SK-N-MC (cell line): ENCODE data around the gene ASTL.
A peak's percentile ranks its signal among the peaks of the same experiment; 100 is the strongest.

Experiments used
- DNase-seq: peaks from one replicate; pipeline ENCODE4 v3.0.0-alpha.2; 2011; ENCODE audit warnings: low read depth, low spot score
- H3K27ac ChIP-seq: fragments of 200-600 bp; sonication (generic); 2 replicates; pipeline ENCODE4 v1.5.1; 2016; ENCODE audit warnings: mixed run types
- H3K36me3 ChIP-seq: fragments of 200-600 bp; sonication (generic); 2 replicates; pipeline ENCODE4 v1.6.1; 2017; ENCODE audit warnings: antibody characterized with exemption, low read length, mixed read lengths; ENCODE audit not compliant: insufficient read depth
- H3K4me3 ChIP-seq: fragments of 200-600 bp; sonication (generic); 2 replicates; pipeline ENCODE4 v1.5.1; 2016
- H3K9ac ChIP-seq: fragments of 200-600 bp; sonication (generic); 2 replicates; pipeline ENCODE4 v1.8.0; 2017; ENCODE audit warnings: mixed run types, mixed read lengths; ENCODE audit not compliant: insufficient read length
- H3K9me3 ChIP-seq: fragments of 200-600 bp; sonication (generic); 2 replicates; pipeline ENCODE4 v1.6.1; 2017; ENCODE audit warnings: low read depth, mild to moderate bottlenecking, antibody characterized with exemption, low read length, moderate library complexity, mixed read lengths
- EZH2 ChIP-seq: fragments of 200-600 bp; sonication (generic); IDR thresholded peaks from one replicate; pipeline ENCODE4 v1.6.1; 2017; ENCODE audit warnings: antibody characterized with exemption
- FOXP2 ChIP-seq: optimal IDR thresholded peaks from 2 replicates; pipeline ENCODE3; 2011; ENCODE audit warnings: mild to moderate bottlenecking, moderate library complexity; ENCODE audit not compliant: insufficient read depth; ENCODE audit errors: extremely low read length, control extremely low read depth
- POLR2AphosphoS5 ChIP-seq: IDR thresholded peaks from 2 replicates; pipeline ENCODE4 v1.6.1; 2012; ENCODE audit warnings: mild to moderate bottlenecking, low read depth, low read length, borderline replicate concordance

ASTL gene

GRCh38 chr2:96119389-96119751, 18.9 kb downstream of the ASTL start:
- no peak overlapping the region for H3K27ac ChIP-seq
- DNase-seq: no peak
- TF ChIP-seq FOXP2 (no peak), POLR2AphosphoS5 (no peak), EZH2 (no peak)
- no peak overlapping the region for H3K9ac ChIP-seq
- H3K4me3 ChIP-seq: no peak overlapping the region
- H3K9me3 ChIP-seq: no peaks in the 10 kb centered on the region
- H3K36me3 ChIP-seq: no peaks in the 10 kb centered on the region

- no peaks in the 10 kb centered on the region for H3K9me3 ChIP-seq
- no peak overlapping the region for H3K27ac ChIP-seq
- DNase-seq: no peak
- no peak overlapping the region for H3K9ac ChIP-seq
- no peak for TF ChIP-seq FOXP2
- TF ChIP-seq EZH2: no peak
- TF ChIP-seq POLR2AphosphoS5: no peak
- H3K36me3 ChIP-seq: no peaks in the 10 kb centered on the region
- H3K4me3 ChIP-seq: no peak overlapping the region
These were observed 19.5 kb downstream of the ASTL start for GRCh38 chr2:96118698-96119388.

DNA sequence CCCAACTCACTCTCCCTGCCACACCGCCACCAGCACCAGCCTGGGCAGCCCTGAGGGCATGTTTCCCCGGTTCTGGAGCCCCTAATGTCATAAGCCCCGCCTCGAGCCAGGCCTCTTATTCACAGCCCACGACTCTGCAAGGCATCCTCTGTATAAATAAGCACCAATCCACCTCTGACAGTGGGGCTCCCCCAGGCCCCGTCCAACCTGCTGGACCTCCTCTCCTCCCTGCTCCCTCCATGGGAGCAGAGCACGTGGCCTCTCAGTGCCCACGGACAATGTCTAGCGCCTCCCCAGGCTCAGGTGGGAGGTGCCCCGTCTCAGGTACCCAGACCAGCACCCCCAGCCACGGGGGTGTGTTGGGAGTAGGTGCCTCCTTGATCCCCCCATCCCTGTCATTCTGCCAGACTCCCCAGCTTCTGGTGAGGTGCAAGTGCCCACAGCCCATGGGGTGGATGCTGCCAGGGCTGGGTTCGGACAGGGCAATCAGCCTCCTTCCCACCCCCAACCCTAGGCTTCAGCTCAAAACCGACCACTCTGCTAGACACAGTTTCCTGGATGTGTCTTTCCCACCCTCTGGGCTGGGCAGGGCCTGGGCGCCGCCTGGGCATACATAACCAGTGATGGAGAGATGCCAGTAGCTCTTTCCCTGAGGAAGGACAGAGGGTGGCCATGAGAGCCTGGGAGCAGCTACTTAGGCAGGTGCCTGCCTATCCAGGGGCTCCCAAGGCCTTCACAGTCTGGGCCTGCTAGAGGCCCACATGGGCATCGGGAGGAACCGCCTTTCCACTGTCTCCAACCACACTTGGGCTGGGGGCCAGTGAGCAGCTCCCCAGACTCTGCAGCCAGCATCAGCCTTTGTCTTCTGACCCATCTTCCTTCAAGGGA, 20.4 kb downstream of the ASTL start:
- no peak overlapping the region for H3K27ac ChIP-seq
- H3K4me3 ChIP-seq: no peak overlapping the region
- H3K36me3 ChIP-seq: no peaks in the 10 kb centered on the region
- no peaks in the 10 kb centered on the region for H3K9me3 ChIP-seq
- no peak for TF ChIP-seq POLR2AphosphoS5
- no peak for TF ChIP-seq EZH2
- no peak for TF ChIP-seq FOXP2
- no peak overlapping the region for H3K9ac ChIP-seq
- no peak for DNase-seq

GRCh38 chr2:96116879-96117533, 21.3 kb downstream of the ASTL start:
- Histone ChIP-seq H3K9ac (no peak overlapping the region), H3K4me3 (peak overlapping the region; percentile 77), H3K27ac (no peak overlapping the region), H3K9me3 (no peaks in the 10 kb centered on the region), H3K36me3 (no peaks in the 10 kb centered on the region)
- no peak for DNase-seq
- no peak for TF ChIP-seq FOXP2
- no peak for TF ChIP-seq EZH2
- TF ChIP-seq POLR2AphosphoS5: no peak

- H3K36me3 ChIP-seq: no peaks in the 10 kb centered on the region
- H3K9me3 ChIP-seq: no peaks in the 10 kb centered on the region
- TF ChIP-seq EZH2: no peak
- TF ChIP-seq FOXP2: no peak
- TF ChIP-seq POLR2AphosphoS5: no peak
- peak within 1 kb of the TSS; percentile 77 for H3K4me3 ChIP-seq
- H3K27ac ChIP-seq: no peak within 1 kb of the TSS
- H3K9ac ChIP-seq: no peak within 1 kb of the TSS
- DNase-seq: no peak
These were observed 21.9 kb downstream of the ASTL start, which contains the start of gene ADRA2B for GRCh38 chr2:96116424-96116878. TSS of gene ADRA2B (minus strand) at chr2:96116571. CDS start at chr2:96116149, 422 bp downstream.

DNA sequence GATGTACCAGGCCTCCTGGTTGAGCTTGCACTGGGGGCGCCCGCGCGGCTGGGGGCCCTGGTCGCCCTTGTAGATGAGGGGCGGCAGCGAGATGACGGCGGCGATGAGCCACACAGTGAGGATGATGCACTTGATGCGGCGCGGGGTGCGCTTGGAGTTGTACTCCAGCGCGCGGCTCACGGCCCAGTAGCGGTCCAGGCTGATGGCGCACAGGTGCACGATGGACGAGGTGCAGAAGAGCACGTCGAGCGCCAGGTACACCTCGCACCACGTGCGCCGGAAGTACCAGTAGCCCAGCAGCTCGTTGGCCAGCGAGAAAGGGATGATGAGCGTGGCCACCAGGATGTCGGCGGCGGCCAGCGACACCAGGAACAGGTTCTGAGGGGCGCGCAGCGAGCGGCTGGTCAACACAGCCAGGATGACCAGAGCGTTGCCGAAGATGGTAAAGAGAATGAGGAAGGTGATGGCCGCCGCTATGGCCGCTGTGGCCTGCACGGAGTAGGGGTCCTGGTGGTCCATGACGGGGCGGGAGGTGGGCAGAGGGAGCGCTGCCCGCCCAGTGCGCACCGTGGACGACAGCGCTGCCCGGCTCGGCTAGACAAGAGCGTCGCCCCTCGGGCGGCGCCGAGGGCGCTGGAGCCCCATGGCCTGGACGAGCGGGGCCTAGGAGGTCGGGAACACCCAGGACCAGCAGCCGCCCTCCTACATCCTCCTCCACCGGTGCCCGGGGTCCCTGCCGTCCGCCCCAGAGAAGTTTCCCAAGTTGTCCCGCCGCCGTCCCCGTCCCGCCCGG, 22.5 kb downstream of the ASTL start:
- DNase-seq: no peak
- H3K9ac ChIP-seq: no peak overlapping the region
- TF ChIP-seq POLR2AphosphoS5 (no peak), EZH2 (no peak), FOXP2 (no peak)
- peak overlapping the region; percentile 77 for H3K4me3 ChIP-seq
- no peak overlapping the region for H3K27ac ChIP-seq
- no peaks in the 10 kb centered on the region for H3K36me3 ChIP-seq
- no peaks in the 10 kb centered on the region for H3K9me3 ChIP-seq

- DNase-seq: no peak
- Histone ChIP-seq H3K36me3 (no peaks in the 10 kb centered on the region), H3K9ac (no peak overlapping the region), H3K9me3 (no peaks in the 10 kb centered on the region), H3K4me3 (no peak overlapping the region), H3K27ac (no peak overlapping the region)
- no peak for TF ChIP-seq EZH2
- no peak for TF ChIP-seq POLR2AphosphoS5
- no peak for TF ChIP-seq FOXP2
These were observed 23.3 kb downstream of the ASTL start for GRCh38 chr2:96114903-96115581.

GRCh38 chr2:96114546-96114902, 23.8 kb downstream of the ASTL start:
- no peaks in the 10 kb centered on the region for H3K36me3 ChIP-seq
- no peaks in the 10 kb centered on the region for H3K9me3 ChIP-seq
- no peak for DNase-seq
- no peak overlapping the region for H3K27ac ChIP-seq
- H3K9ac ChIP-seq: no peak overlapping the region
- H3K4me3 ChIP-seq: no peak overlapping the region
- TF ChIP-seq POLR2AphosphoS5: no peak
- TF ChIP-seq FOXP2: no peak
- no peak for TF ChIP-seq EZH2
